HG02870 (cell line): Measurements from ENCODE around the gene ITGB3.

ENCODE experiments used
- ATAC-seq: cut with Tn5 transposase; IDR thresholded peaks from one replicate; pipeline ENCODE4 v1.9.1; 2021; ENCODE audit warnings: mild to moderate bottlenecking, moderate library complexity; ENCODE audit not compliant: unreplicated experiment

Gene ITGB3

GRCh38 chr17:47274319-47275069, 20.9 kb downstream of the ITGB3 start:
- no peak for ATAC-seq

GRCh38 chr17:47275245-47275984, 21.8 kb downstream of the ITGB3 start:
- no peak for ATAC-seq

GRCh38 chr17:47276444-47276843, 22.8 kb downstream of the ITGB3 start:
- no peak for ATAC-seq

- ATAC-seq: no peak
These were observed 23.2 kb downstream of the ITGB3 start for GRCh38 chr17:47276868-47277267.

GRCh38 chr17:47277921-47278320, 24.3 kb downstream of the ITGB3 start:
- ATAC-seq: no peak

GRCh38 chr17:47278561-47278960, 24.9 kb downstream of the ITGB3 start:
- no peak for ATAC-seq

GRCh38 chr17:47279062-47279801, 25.6 kb downstream of the ITGB3 start:
- peak; percentile 79 for ATAC-seq

GRCh38 chr17:47280072-47280811, 26.6 kb downstream of the ITGB3 start:
- no peak for ATAC-seq

- ATAC-seq: no peak
These were observed 27.6 kb downstream of the ITGB3 start for GRCh38 chr17:47281216-47281615.

- ATAC-seq: no peak
These were observed 31.4 kb downstream of the ITGB3 start for GRCh38 chr17:47285003-47285402.

- peak; percentile 73 for ATAC-seq
These were observed 32.7 kb downstream of the ITGB3 start for GRCh38 chr17:47286198-47286914.

- ATAC-seq: no peak
These were observed 33.4 kb downstream of the ITGB3 start for GRCh38 chr17:47287068-47287467.

GRCh38 chr17:47287639-47288038, 34.0 kb downstream of the ITGB3 start:
- ATAC-seq: no peak

- ATAC-seq: no peak
These were observed 35.0 kb downstream of the ITGB3 start for GRCh38 chr17:47288531-47289116.

- no peak for ATAC-seq
These were observed 35.7 kb downstream of the ITGB3 start for GRCh38 chr17:47289302-47289701.

- no peak for ATAC-seq
These were observed 37.2 kb downstream of the ITGB3 start for GRCh38 chr17:47290870-47291241.

GRCh38 chr17:47291242-47291873, 37.7 kb downstream of the ITGB3 start:
- no peak for ATAC-seq

- no peak for ATAC-seq
These were observed 38.6 kb downstream of the ITGB3 start for GRCh38 chr17:47292206-47292605.

- no peak for ATAC-seq
These were observed 41.6 kb downstream of the ITGB3 start for GRCh38 chr17:47295037-47295873.
